ENCODE measurements around the gene QKI.

- TF ChIP-seq EP300 (IDR thresholded peaks at IDR 0.05) (no peak), CTCF (IDR thresholded peaks at IDR 0.05) (no peak), POLR2A (IDR thresholded peaks at IDR 0.05) (no peak)
Observed at GRCh38 chr6:163386329-163386908, 28.1 kb upstream of the QKI start.

Measured in ovary (tissue), 3 donors.